ENCODE data around the gene AK8.
"Not testable (repeated sequence)": the region's sequence is repeated elsewhere in the genome, so short reads cannot be mapped to it uniquely, and the experiment has no call there.

AK8 gene

DNA sequence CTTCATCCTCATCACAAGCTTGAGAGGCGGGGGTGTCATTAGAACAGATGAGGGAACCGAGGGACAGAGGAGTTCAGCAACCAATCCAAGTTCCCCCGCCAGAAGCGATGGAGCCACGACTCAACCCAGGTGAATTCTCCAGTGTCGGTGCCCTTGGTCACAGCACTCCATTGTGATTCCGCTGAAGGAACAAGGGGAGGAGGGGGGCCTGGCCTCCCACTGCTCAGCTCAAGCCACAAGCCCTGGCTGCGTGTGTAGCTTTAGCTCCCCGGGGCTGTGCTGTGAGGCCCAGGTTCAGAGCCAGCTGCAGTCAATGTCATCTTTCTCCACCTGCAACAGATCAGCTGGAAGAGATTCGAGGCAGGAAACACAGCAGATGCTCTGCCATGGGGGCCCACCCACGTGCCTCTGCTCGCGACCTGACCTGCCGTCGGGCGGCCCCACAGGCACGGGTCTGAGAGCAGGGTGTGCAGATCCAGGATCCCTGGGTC lies 135.2 kb downstream of the AK8 start:
- no peak for DNase-seq

DNA sequence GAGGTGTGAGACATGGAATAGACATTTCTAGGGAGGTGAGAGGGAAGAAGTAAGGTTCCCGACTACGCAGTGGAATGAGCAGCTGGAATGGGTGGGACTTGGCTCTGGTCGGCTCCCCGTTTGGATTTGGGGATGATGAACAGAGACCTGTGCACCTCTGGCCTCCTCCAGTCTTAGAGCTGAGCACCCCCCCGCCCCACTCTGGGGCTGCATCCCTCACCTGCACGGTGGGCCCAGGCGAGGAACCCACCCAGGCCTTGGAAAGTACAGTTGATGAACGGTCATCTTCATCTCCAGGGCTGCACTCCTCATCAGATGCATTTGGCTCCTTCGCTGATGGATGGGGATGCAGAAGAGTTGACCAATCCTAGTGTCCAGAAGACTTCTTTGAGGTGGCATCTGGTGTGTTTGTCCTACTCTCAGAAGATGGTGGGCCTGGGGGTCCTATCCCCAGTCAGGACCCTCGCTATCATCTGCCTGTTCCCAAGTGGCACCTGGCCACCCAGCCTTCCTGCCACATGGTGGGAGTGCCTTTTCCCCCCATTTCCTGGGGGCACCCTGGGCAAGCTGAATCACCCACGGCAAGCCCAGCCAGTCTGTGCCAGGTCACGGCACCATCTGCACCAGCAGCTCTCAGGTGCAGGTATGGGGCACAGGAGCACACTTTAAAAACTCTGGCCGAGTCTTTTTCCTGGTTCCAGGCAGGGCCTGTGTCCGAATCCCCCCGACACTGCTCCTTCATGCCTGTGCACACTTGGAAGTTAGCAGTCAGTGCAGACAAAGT lies 137.4 kb downstream of the AK8 start:
- DNase-seq, result no peak

DNA sequence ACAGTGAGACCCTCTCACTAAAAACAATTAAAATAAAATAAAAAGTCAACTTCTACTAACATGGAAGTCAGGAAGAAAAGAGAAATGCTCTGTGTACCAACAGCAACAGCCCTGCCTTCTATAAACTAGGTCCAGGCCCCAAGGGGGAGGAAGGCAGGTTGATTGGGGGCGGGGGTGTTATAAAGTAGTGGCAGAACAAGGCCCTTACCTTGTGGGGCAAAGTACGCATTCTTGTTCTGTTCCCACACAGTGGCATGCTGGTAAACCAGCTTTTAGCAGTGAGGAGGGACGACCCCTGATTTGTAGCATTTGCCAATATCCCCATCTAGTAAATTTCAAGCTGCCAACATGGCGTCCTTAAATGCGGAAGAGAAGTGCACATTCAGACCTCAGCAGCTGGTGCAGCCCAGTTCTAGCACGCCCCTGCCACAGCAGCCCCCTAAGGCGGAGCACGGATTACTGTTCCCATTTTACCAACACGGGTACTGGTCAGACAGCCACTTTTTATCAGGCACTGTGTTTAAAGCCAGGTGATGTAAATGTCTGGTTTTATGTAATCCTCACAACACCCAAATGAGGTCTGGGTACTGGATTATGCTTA lies 138.3 kb downstream of the AK8 start:
- no peak for DNase-seq

DNA sequence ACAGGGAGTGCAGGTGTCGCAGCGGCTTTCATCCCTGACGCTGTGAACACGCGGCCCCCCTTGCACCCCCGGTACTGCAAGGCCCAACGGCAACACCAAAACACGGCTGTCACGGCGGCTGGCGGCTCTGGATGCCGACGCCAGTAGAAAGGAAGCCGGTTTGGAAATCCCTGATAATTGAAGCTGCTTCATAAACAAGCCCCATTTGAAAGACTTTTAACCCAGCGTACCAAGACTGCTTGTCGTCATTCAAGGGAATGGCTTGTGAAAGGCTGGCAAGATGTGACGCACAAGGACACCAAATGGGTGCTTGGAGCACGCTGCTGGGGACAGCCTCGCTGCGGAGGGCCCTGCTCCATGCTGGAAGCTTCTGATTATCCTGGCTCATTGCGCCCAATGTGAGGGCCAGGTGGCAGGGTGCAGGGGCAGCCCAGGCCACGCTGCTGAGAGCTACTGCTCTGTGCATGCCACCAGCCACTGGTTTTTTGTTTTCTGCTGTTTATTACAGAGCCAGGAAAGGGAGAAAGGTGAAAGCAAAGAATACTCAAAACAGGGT lies 144.7 kb downstream of the AK8 start:
- peak; percentile 10 for DNase-seq

GRCh38 chr9:132732326-132733259 lies 145.5 kb downstream of the AK8 start:
- DNase-seq, result no peak

GRCh38 chr9:132731230-132731629 lies 146.9 kb downstream of the AK8 start:
- no peak for DNase-seq

- no peak for DNase-seq
These were observed 147.7 kb downstream of the AK8 start for GRCh38 chr9:132730054-132731033.

- no peak for DNase-seq
These were observed 148.7 kb downstream of the AK8 start for GRCh38 chr9:132729235-132729890.

GRCh38 chr9:132728497-132728896 lies 149.6 kb downstream of the AK8 start:
- DNase-seq, result no peak

GRCh38 chr9:132728071-132728470 lies 150.0 kb downstream of the AK8 start:
- DNase-seq, result no peak

DNA sequence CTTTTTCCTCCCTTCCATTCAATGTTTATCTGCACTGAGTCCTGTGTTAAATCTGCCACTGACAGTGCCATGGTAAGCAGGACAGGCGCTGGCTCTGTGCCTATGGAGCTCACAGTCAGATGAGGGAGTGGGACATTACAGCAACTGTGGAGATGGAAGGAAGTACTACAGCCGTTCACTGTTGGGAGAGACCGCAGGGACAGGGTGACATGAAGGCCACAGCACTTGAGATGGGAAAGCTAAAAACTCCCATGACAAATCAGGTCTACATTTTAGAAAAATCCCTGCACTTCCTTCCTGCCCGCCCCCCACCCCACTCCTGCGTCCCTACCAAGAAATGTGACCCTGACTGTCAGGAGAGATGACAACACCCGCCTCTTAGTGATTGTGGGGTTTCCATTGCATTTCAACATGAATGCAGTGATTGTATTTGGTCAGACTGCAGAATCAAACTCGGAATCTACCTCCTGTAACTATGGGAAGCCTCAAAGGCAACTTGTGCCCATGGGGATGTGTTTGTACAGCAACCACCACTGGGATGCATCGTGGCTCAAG lies 151.4 kb downstream of the AK8 start:
- DNase-seq, result no peak

- no peak for DNase-seq
These were observed 152.8 kb downstream of the AK8 start for GRCh38 chr9:132725306-132725705.

- DNase-seq, result no peak
These were observed 154.3 kb downstream of the AK8 start for GRCh38 chr9:132723809-132724208.

DNA sequence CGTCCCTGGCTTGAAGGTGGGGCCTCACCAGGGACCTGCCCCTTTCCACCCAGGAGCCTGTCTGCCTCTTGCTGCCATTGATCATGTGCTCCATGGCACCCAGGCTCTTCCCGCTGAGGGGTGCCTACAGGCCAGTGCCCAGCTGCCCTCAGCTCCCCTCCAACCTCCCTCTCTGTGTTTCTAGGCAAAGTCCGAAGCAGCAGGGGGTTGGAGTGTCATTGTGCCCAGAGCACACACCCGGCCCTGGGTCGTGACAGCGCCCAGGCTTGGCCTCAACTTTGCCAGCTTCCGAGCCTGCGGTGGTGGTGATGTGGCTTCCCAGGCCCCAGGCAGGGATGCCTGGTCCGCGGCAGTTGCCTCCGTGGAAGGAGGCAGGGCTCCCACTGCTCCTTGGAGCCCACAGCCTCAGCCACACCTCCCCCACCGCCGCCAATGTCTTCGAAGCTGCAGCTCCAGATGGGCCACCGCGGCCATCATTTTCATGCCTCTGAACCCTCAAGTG lies 155.5 kb downstream of the AK8 start:
- no peak for DNase-seq

DNA sequence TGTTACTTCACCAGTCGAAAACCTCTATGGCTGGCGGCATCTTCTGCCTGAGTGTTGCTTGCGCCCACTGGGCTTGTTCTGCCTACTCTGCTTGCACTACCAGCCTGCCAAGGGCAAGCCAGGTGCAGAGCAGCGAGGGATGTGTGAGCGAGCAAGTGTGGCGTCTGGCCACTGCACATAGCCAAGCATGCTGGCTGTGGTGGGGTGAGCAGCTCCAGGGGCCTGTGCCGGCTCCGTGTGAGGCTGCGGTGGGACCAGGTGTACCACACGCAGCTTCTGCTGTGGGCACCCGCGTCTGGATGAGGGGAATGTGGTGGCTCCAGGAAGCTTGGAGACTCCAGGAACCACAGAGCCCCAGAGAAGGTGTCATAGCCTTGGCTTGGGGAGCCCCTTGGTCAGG lies 156.4 kb downstream of the AK8 start:
- no peak for DNase-seq

DNA sequence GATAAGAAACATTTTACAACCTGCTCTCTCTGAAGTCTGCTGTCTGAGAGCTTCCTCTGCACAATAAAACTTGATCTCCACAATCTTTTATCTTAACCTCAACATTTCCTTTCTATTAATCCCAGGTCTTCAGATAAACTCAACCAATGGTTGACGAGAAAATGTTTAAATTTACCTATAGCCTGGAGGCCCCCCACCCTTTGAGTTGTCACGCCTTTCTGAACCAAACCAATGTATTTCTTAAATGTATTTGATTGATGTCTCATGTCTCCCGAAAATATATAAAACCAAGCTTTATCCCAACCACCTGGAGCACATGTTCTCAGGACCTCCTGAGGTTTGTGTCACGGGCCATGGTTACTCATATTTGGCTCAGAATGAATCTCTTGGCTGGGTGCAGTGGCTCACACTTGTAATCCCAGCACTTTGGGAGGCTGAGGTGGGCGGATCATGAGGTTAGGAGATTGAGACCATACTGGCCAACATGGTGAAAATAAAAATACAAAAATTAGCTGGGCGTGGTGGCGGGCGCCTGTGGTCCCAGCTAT lies 159.6 kb downstream of the AK8 start:
- not testable (repeated sequence) for DNase-seq

DNA sequence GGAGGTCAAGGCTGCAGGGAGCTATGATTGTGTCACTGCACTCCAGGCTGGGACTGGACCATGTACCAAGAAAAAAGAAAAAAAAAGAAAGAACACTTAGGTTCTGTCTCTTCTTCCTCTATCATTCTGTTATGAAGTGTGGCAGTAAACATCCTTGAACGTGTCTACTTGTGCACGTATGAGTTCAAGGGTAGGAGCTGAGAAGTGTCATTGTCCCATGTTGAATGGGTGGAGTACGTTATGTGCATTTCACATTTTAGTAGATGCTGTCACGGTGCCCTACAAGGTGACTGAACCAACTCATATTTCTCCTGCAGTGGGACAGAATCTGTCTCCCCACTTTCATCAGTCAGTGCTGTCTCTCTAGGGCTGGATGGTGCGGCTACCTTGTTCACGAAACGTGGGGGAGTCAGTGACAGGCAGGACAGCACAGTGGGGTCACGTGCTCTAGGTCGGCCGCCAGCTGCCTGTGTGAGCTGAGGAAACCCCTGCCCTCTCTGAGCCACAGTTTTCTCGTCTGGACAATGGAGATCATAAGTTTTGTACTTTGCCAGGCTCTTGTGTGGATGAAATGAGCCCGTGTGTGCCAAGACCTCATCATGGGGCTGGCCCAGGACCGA lies 160.6 kb downstream of the AK8 start:
- DNase-seq, result no peak

DNA sequence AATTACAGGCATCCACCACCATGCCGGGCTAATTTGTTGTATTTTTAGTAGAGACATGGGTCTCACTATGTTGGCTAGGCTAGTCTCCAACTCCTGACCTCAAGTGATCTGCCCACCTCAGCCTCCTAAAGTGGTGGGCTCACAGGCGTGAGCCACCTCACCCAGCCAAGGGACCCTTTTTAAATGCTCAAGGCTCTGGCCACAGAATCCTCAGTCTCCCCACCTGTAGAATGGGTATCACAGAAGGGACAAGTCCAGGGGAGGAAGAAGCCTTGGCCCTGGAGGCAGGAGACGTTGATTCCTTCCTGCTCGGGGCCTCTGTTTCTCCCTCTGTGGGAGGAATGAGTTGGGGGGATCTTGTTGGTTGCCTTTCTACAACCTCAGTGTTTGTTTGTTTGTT lies 162.1 kb downstream of the AK8 start:
- DNase-seq, result no peak

GRCh38 chr9:132712753-132713152 lies 165.3 kb downstream of the AK8 start:
- no peak for DNase-seq

DNA sequence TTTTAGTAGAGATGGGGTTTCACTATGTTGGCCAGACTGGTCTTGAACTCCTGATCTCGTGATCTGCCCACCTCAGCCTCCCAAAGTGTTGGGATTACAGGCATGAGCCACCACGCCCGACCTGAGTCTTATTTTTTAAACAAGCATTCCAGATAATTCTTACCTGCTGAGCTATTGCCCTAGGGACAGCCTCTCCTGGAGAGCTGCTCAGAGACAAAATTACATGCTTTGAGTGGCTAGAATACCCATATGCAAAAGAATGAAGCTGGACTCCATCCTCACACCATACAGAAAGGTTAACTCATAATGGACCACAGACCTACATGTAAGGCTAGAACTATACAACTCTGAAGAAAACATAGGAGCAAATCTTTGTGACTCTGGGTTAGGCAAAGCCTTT lies 166.2 kb downstream of the AK8 start:
- no peak for DNase-seq
